Small intestine (tissue), 7 donors: ENCODE measurements around the gene CHPT1. TPM values are rescaled to one million over a fixed set of nuclear protein-coding genes. Genes with fewer than 3 reads are reported as not detected.
"Not testable (repeated sequence)": the region's sequence is repeated elsewhere in the genome, so short reads cannot be mapped to it uniquely, and the experiment has no call there.

ENCODE experiments used
- DNase-seq, 2 donors: peaks; one replicate each; pipeline versions ENCODE4 v3.0.0 to v3.0.0-alpha.2; 2013
- FAIRE-seq: peaks from 2 replicates; lab custom pipeline; 2012; peaks lifted over from hg19 to GRCh38; lab: Jason Lieb, UNC
- H3K27ac ChIP-seq, 3 donors: one replicate each; pipeline ENCODE4 v1.5.1; 2013; ENCODE audit warnings: low read length in 2 of 3, mild to moderate bottlenecking in 2 of 3, control low read depth in 1 of 3, inconsistent platforms in 1 of 3, low read depth in 1 of 3, moderate library complexity in 1 of 3
- H3K27me3 ChIP-seq, 3 donors: one replicate each; pipeline ENCODE4 v1.6.1; 2013; ENCODE audit warnings: low read length in 3 of 3, inconsistent platforms in 1 of 3; ENCODE audit not compliant: control insufficient read depth in 3 of 3, insufficient read depth in 3 of 3
- H3K36me3 ChIP-seq, 3 donors: one replicate each; pipeline ENCODE4 v1.6.1; 2013; ENCODE audit warnings: low read length in 3 of 3, inconsistent platforms in 1 of 3, low read depth in 1 of 3, mild to moderate bottlenecking in 1 of 3, moderate library complexity in 1 of 3; ENCODE audit not compliant: control insufficient read depth in 3 of 3, insufficient read depth in 2 of 3
- H3K4me1 ChIP-seq, 3 donors: one replicate each; pipeline ENCODE4 v1.6.1; 2013; ENCODE audit warnings: low read length in 2 of 3, inconsistent platforms in 1 of 3, low read depth in 1 of 3, mild to moderate bottlenecking in 1 of 3, moderate library complexity in 1 of 3; ENCODE audit not compliant: control insufficient read depth in 3 of 3, insufficient read depth in 2 of 3
- H3K4me3 ChIP-seq, 3 donors: one replicate each; pipeline ENCODE4 v1.5.1; 2013; ENCODE audit warnings: low read length in 3 of 3, control low read depth in 1 of 3, inconsistent platforms in 1 of 3, low read depth in 1 of 3, mild to moderate bottlenecking in 1 of 3, moderate library complexity in 1 of 3
- H3K9me3 ChIP-seq, 2 donors: one replicate each; pipeline ENCODE4 v1.6.1; 2013; ENCODE audit warnings: low read depth in 1 of 2, low read length in 1 of 2; ENCODE audit not compliant: control insufficient read depth in 2 of 2, insufficient read depth in 1 of 2
- WGBS, 3 donors: extraction: QIAGEN DNeasy Blood & Tissue Kit; methylation state at CpG; one replicate each; pipeline ENCODE4 v1.1.7; 2013; 5-methylcytosine and 5-hydroxymethylcytosine counted together
- polyA plus RNA-seq, 4 donors: library from polyadenylated mRNA; stranded (reverse) in 3 of 4; unstranded in 1 of 4; fragments of 200-250 nt in 3 of 4; fragments of 120-200 nt in 1 of 4; gene quantifications; one replicate each; pipeline versions ENCODE4 v1.2.1 to v1.2.3, GENCODE V29; 2013
- donor health status: healthy with polysubstance abuse.
- donor health status: control.
- donor health status: control.
- donor health status: Bipolar disorder and iron deficiency.
- donor health status: healthy.

CHPT1 gene
- polyA plus RNA-seq, 4 donors = 81.9 to 191 (median 130) TPM

- Histone ChIP-seq H3K27me3 (no peaks in the 10 kb centered on the region), H3K27ac (peak overlapping the region in 1 of 3 donors; percentile 77), H3K9me3 (no peaks in the 10 kb centered on the region), H3K36me3 (peaks cover 0 to 10% (median 0%) of the 10 kb centered on the region in 3 donors), H3K4me1 (peaks cover 0 to 38% (median 0%) of the 10 kb centered on the region in 3 donors), H3K4me3 (no peak overlapping the region)
- DNase-seq (peak; percentile 41 to 51), FAIRE-seq (peak; percentile 64)
- 39 to 67% (median 46%) methylated on average over 3 of the region's 3 CpGs for WGBS, 3 donors
Observed at GRCh38 chr12:101714877-101715444, 17.5 kb downstream of the CHPT1 start.

GRCh38 chr12:101719566-101719965 is 22.1 kb downstream of the CHPT1 start:
- DNase-seq (peak in 1 of 2 donors; percentile 31), FAIRE-seq (peak; percentile 59)
- peaks cover 0 to 22% (median 0%) of the 10 kb centered on the region in 3 donors for H3K36me3 ChIP-seq
- no peak overlapping the region for H3K4me3 ChIP-seq
- peaks cover 0 to 17% (median 0%) of the 10 kb centered on the region in 3 donors for H3K4me1 ChIP-seq
- no peak overlapping the region for H3K27ac ChIP-seq
- no peaks in the 10 kb centered on the region for H3K9me3 ChIP-seq
- no peaks in the 10 kb centered on the region for H3K27me3 ChIP-seq

- H3K4me1 ChIP-seq = peaks cover 0 to 14% (median 0%) of the 10 kb centered on the region in 3 donors
- H3K36me3 ChIP-seq = peaks cover 0 to 22% (median 0%) of the 10 kb centered on the region in 3 donors
- H3K27ac ChIP-seq = peak overlapping the region in 1 of 3 donors; percentile 39
- H3K27me3 ChIP-seq = no peaks in the 10 kb centered on the region
- H3K9me3 ChIP-seq = no peaks in the 10 kb centered on the region
- DNase-seq (peak; percentile 34 to 71), FAIRE-seq (peak; percentile 81)
- H3K4me3 ChIP-seq = no peak overlapping the region
Observed at GRCh38 chr12:101720118-101720517, 22.7 kb downstream of the CHPT1 start.

- Histone ChIP-seq H3K27me3 (no peaks in the 10 kb centered on the region), H3K4me3 (no peak overlapping the region), H3K9me3 (no peaks in the 10 kb centered on the region), H3K4me1 (peaks cover 0 to 10% (median 0%) of the 10 kb centered on the region in 3 donors), H3K36me3 (peaks cover 0 to 22% (median 1%) of the 10 kb centered on the region in 3 donors), H3K27ac (no peak overlapping the region)
- DNase-seq (no peak), FAIRE-seq (no peak)
- WGBS, 3 donors = 96 to 97% (median 96%) methylated on average over 4 of the region's 4 CpGs
Observed at GRCh38 chr12:101722392-101722791, 25.0 kb downstream of the CHPT1 start.

GRCh38 chr12:101727098-101727497 is 29.7 kb downstream of the CHPT1 start:
- Histone ChIP-seq H3K4me1 (no peaks in the 10 kb centered on the region), H3K27ac (no peak overlapping the region), H3K4me3 (no peak overlapping the region), H3K27me3 (no peaks in the 10 kb centered on the region), H3K36me3 (peaks cover 0 to 15% (median 3%) of the 10 kb centered on the region in 3 donors), H3K9me3 (no peaks in the 10 kb centered on the region)
- FAIRE-seq = no peak
- DNase-seq = no peak

GRCh38 chr12:101729842-101730241 is 32.4 kb downstream of the CHPT1 start:
- H3K27ac ChIP-seq = no peak overlapping the region
- no peak overlapping the region for H3K4me3 ChIP-seq
- peaks cover 0 to 17% (median 5%) of the 10 kb centered on the region in 3 donors for H3K36me3 ChIP-seq
- H3K9me3 ChIP-seq = no peaks in the 10 kb centered on the region
- DNase-seq (no peak), FAIRE-seq (no peak)
- H3K27me3 ChIP-seq = no peaks in the 10 kb centered on the region
- H3K4me1 ChIP-seq = no peaks in the 10 kb centered on the region

GRCh38 chr12:101732318-101732717 is 34.9 kb downstream of the CHPT1 start:
- FAIRE-seq (no peak), DNase-seq (no peak)
- Histone ChIP-seq H3K4me3 (no peak overlapping the region), H3K4me1 (no peaks in the 10 kb centered on the region), H3K36me3 (peaks cover 0 to 21% (median 3%) of the 10 kb centered on the region in 3 donors), H3K9me3 (no peaks in the 10 kb centered on the region), H3K27me3 (no peaks in the 10 kb centered on the region), H3K27ac (no peak overlapping the region)
- 82 to 85% (median 84%) methylated on average over 1 of the region's 1 CpG for WGBS, 3 donors

- H3K27me3 ChIP-seq = no peaks in the 10 kb centered on the region
- H3K27ac ChIP-seq = no peak overlapping the region
- FAIRE-seq (no peak), DNase-seq (no peak)
- no peaks in the 10 kb centered on the region for H3K9me3 ChIP-seq
- no peaks in the 10 kb centered on the region for H3K4me1 ChIP-seq
- 60 to 67% (median 62%) methylated on average over 2 of the region's 2 CpGs for WGBS, 3 donors
- no peak overlapping the region for H3K4me3 ChIP-seq
- peaks cover 0 to 20% (median 3%) of the 10 kb centered on the region in 3 donors for H3K36me3 ChIP-seq
Observed at GRCh38 chr12:101733166-101733565, 35.7 kb downstream of the CHPT1 start.

GRCh38 chr12:101734482-101734881 is 37.0 kb downstream of the CHPT1 start:
- not testable (repeated sequence) for FAIRE-seq, H3K4me3 ChIP-seq, H3K4me1 ChIP-seq, DNase-seq, H3K27ac ChIP-seq, H3K27me3 ChIP-seq, H3K9me3 ChIP-seq
- WGBS, 3 donors = 93 to 97% (median 96%) methylated on average over 5 of the region's 5 CpGs
- peaks cover 0 to 34% (median 10%) of the 10 kb centered on the region in 3 donors for H3K36me3 ChIP-seq
